Limb (tissue), 2 donors: ENCODE data around the gene IFT25.
A peak's percentile ranks its signal among the peaks of the same experiment; 100 is the strongest.
"Not testable (repeated sequence)": the region's sequence is repeated elsewhere in the genome, so short reads cannot be mapped to it uniquely, and the experiment has no call there.

Source experiments
- DNase-seq, 2 donors: peaks; one replicate each; pipeline ENCODE4 v3.0.0-alpha.2; 2016; ENCODE audit errors: extremely low spot score in 2 of 2

IFT25 gene

DNA sequence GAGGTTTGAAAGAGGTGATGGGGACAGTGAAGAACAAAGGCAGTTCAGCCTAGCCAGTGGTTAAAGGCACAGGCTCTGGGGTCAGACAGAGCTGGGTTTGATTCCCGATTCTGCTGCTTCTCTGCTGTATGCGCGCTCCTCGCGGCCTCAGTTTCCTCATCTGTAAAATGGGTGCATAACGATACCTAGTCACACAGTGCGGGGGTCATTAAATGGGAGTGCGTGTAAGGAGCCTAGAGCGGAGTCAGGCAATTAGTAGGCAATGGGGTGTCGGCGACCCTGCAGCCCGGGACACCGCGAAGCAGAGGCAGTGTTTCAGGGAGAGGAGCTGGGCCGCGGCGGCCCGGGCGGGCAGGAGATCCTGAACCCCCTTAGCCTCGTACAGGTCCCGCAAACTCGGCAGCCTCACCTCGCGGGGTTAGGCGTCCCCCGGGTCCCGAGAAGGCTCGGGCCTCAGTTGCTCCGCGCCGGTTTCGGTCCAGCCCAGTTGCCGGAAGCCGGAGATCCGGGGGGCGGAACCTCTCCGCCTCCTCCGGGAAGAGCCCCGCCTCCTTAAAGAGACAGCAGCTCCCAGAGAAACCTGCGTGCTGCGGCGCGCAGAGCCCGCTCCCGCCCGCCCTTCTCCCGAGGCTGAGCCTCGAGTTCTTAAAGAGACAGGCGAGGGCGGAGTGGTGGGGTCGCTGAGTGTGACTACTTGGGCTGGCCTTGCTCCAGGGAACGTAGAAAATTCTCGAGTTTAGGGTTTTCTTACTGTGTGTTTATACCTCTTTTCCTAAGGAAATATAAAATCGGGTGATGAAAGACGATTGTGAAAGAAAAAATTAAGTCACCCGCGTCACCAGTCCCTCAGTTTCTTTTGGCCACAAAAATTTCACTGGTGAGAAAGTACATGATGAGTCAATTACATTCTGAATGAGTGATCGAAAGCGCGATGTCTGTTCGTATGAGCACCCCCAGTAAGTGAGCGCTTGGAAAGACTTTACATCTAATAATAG, 55.9 kb downstream of the IFT25 start, which contains the start of gene YIPF1:
YIPF1 (minus strand) TSS at position 494 of the 995 bp plus-strand sequence. CDS start 860 bp downstream, outside the sequence.
- DNase-seq = peak; percentile 91

DNA sequence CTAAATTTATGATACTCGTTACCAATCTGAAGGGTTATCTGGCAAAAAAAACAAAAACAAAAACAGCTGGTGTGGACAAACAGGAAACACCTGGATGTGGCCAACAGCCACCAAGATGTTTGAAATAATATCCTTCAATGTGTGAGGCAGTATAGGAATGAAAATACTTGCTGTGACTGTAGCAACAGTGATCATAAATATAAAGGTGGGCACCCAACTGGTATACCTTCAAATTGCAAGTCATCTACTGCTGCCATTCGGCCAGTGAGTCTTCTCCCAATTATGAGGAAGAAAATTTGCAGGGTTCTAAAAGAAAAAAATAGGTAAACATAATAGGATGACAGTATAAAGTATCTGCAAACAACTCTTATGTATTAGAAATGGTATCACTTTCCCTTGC, 56.8 kb downstream of the IFT25 start:
- DNase-seq = no peak

DNA sequence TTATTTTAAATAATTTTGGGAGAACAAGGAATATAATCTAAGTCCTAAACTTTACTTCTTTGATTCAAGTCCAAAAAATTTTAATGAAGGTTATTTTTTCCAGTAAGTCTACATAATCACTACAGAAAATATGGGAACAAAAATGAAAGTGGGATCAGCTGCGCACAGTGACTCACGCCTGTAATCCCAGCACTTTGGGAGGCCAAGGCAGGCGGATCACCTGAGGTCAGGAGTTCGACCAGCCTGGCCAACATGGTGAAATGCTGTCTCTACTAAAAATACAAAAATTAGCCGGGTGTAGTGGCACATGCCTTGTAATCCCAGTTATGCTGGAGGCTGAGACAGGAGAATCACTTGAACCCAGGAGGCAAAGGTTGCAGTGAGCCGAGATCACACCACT, 61.9 kb downstream of the IFT25 start:
- not testable (repeated sequence) for DNase-seq

DNA sequence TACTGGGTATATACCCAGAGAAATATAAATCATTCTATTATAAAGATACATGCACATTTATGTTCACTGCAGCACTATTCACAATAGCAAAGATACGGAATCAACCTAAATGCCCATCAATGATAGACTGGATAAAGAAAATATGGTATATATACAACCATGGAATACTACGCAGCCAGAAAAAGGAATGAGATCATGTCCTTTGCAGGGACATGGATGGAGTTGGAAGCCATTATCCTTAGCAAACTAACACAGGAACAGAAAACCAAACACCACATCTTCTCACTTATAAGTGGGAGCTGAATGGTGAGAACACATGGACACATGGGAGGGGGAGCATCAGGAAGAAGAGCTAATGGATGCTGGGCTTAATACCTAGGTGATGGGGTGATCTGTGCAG, 63.6 kb downstream of the IFT25 start:
- not testable (repeated sequence) for DNase-seq

DNA sequence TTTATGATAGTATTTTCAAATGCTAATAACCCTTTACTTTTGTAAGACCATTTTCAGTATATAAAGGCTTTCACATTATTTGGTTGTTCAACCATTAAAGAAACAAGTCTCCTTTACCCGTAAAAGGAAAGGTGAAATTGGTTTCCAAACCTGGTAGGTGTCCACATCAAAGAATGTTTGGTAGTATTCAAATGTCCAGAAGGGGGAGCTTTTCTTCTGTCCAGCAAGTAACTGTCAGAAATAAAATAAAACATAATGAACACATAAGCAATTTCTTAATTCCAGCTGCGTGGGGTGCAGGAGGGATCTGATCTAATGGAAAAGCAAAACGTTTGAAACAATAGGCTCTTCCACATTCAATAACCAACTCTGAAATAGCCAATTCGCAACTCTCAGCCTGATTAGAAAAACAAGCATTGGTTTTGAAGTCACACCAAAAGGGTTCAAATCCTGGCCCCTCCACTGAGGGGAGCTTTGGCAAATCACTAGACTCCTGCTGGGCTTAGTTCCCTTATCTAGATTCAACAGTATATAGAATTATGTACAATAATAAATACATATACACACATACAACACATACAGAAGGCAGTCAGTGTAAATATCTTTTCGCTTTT, 66.9 kb downstream of the IFT25 start:
- peak in 1 of 2 donors; percentile 26 for DNase-seq

DNA sequence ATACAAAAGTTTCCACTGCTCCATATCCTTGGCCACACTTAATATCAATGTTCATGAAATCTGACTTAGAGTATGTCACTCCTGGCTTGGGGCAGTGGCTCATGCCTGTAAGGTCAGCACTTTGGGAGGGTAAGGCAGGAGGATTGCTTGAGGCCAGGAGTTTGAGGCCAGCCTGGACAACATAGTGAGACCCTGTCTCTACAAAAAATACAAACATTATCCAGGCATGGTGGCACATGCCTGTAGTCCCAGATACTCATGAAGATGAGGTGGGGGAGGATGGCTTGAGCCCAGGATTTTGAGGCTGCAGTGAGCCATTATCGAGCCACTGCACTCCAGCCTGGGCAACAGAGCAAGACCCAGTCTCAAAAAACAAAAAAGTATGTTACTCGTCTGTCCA, 70.3 kb downstream of the IFT25 start:
- not testable (repeated sequence) for DNase-seq

DNA sequence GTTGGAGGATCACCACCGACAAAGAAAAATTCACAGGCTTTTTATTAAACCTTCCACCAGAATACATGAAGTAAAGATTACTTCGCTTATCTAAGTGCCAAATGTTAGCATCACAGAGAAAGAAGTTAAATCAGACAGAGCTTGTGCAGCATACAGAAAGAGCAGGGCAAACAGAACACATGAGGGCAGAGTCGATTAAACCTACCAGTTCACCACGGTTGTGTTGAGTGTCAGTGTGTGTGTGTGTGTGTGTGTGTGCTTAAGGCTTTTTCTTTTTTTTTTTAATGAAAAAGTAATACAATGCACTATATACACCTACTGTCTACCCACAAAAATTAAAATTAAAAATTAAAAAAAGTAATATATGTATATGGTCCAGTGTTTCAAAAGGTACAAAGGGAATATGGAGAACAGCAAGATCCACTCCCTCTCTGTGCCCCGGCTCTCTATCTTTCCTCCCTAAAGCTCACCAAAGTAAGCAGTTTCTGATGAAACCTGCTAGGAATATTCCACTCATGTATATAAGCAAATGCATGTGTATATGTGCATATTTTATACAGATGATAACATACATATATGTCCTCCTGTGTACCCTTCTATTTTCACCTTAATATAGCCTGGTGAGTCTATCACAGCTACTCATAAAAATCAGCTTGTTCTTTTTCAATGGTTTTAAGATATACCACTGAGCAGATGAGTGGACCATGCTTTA, 73.6 kb downstream of the IFT25 start:
- no peak for DNase-seq
